Measurements from ENCODE around the gene ADGRV1.

ADGRV1 gene

DNA sequence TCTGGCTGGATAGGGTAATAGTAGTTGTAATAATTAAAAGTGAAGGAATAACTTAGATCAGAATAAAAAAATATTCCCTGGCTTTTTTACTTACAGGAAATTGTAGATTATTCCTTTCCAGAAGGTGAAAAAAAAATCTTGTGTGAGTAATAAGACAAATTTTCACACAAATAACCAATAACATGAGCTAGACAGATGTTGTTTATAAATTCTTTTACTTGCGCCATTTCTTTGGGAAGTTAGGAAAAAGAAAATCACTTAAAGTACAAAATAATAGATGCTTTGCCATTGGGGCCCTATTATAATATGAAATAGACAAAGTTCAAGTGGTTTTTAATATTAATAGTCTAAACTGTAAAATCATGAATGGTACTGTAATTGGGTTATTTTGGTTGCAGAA is 620.4 kb downstream of the ADGRV1 start:
- no peak for DNase-seq

DNA sequence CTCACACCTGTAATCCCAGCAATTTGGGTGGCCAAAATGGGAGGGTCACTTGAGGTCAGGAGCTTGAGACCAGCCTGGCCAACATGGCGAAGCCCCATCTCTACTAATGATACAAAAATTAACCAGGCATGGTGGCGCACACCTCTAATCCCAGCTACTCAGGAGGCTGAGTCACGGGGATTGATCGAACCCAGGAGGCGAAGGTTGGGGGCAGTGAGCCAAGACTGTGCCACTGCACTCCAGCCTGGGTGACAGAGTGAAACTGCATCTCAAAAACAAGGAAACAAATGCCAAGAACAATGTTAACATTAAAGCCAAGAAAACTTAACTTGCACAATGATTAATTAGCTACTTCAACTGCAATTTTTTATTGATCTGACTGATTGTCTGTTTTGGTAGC is 621.9 kb downstream of the ADGRV1 start:
- DNase-seq = no peak

DNA sequence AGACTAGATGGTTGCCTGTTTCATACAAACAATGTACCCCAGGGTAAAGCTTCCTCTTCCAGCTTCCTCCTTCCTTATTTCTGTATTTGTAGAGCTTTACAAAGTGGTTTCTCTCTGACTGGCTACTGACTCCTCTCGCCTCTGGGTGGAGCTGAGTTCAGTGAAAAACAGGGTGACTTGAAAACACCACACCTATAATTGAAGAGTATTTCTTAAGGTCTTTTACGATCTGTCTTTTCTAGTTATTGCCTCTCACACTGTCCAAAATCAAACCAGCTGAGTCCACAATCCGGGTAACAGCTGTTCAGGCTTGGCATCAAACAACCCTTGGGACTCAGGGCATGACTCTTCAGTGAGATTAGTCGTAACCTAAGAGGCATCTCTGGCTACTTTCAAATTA is 624.2 kb downstream of the ADGRV1 start:
- DNase-seq = peak; percentile 24

DNA sequence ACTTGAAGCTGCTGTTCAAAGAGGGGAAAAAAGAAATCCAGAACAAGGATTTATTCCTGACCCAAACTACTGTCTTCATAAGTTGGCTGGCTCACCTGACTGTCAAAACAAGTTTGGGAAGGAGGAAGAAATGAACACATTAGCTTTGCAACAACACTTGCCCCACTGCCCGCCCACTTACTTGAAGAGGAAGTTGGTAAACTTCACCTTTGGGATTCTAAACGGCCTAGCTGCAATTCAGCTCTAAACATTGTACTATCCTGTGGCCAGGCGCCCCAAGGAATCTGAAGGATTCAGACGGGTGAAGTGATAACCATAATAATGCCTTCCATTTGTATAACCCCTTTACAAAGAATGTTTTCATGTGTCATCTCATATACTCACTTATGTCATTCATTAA is 625.1 kb downstream of the ADGRV1 start:
- peak; percentile 6 for DNase-seq

DNA sequence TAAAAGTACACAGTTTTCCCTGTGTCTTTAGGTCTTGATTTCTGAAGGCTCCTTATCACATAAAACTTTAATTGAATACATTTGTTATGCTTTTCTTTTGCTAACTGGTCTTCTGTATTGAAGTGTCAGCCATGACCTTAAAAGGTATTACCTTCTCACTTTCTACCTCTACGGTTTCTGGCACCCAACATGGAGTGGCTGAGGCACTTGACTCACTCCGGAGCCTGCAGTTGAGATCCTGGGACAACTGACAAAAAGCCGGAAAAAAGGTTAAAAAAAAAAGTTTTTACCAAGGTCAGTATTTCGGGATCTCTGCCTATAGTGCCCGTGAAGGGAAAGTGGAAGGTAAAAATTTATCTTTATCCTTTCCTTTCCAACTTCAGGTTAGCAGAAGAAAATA is 627.5 kb downstream of the ADGRV1 start:
- no peak for DNase-seq

DNA sequence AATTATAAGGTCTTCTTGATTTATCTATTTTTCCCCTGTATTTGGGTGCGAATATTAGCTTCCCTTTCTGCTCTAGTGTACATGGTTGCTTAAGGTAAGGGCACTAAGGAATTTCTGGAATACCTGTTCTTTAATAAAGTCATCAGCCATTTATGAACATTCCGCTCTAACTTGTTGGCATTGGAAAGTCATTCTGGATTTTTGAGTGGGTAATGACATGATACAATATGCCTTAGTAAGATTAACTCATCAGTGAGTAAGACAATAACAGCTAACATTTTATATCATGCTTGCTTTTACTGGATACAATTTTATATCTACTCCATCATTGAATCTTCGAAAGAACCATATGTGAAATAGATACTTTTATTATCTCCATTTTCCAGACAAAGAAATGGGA is 628.4 kb downstream of the ADGRV1 start:
- no peak for DNase-seq

DNA sequence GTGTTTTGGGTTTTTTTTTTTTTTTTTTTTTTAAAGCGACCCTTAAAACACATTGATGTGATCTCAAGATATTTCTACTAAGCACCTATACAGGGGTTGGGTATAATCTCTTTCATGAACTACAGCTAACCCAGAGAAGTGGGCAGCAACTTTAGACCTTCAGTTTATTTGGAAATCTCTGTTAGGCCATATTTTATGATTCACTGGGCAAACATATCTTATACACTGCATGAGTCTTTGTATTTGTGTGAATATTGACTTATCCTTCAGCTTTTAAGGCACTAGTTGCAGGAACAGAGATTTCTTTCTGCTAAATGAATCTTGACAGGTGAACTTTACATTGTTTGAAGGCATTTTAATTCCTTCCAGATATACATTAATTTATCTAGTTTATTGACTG is 630.2 kb downstream of the ADGRV1 start:
- DNase-seq = no peak

DNA sequence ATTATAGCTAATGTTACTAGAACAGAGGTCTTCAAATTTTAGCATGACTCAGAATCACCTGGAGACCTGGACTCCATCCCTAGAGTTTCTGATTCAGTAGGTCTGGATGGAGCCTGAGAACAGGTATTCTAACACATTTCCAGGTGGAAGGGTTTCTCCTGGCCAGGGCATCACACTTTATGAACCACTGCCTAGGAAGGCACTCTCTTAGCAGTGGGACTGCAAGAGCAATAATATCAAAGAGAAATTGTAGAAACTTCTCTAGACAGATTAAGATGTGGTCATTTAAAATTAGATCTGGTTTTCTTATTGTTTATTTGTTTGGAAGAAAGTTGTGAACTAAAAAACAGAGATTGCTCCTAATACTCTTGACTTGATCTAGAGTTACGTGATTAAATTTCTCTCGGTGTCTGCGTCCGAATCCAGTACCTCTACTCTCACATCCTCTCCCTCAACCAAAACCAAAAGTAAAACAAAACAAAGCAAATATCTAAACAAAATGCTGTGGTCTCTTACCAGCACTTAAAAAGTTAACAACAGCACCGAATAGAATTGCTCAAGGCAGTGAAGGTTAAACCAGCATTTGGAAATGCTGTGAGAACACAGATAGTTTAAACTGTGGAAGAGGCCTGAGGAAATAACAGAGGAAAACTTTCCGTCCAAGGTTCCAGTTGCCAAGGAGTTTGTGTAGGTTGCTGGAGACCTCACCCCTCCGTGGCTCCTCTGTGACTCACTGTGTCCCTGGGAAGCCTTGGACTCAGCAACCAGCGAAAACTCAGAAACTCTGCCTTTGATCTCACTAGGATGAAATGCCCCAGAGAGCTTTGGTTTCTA is 631.1 kb downstream of the ADGRV1 start:
- DNase-seq = no peak

DNA sequence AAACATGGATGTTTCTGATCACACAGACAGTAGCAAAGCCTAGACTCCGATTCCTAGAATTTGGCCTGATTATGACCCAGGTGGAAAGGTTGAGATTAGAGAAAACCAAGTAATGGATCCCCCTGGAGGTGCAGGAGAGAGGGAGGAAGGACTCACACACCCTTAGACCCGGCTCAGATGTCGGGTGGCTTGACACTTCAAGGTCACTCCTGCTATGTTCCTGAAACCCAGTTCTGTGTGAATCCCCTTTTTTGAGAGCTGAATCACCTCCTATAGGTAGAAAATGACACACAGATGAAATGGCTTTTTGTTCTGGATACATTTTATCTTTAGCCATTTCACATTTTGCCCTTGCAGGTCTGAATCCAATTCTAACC is 631.7 kb downstream of the ADGRV1 start:
- DNase-seq = no peak

DNA sequence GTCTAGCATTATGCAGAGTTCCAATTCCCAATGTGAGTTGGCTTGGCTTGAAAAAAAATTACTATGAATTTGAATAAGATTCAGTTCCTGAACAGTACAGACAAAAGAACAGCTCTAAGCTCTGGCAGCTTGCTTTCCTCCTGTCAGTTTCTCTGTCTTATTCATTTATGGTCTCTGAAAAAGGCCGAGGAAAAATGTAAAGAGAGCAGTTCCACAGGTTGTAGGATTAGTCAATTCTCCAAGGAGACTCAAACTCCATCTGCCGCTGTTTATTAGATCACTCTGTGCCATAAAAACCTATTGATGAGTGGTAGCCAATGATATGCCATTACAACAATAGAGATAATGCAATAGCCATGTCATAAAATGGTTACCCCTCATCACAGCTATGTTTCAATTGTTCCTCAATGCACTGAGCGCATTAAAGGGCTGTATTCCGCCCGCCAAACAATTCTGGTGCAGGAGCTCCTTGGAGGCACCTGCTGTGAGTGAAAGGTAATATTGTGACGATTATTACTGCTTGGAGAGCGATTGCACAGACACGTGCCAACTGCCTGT is 636.3 kb downstream of the ADGRV1 start:
- DNase-seq = no peak

DNA sequence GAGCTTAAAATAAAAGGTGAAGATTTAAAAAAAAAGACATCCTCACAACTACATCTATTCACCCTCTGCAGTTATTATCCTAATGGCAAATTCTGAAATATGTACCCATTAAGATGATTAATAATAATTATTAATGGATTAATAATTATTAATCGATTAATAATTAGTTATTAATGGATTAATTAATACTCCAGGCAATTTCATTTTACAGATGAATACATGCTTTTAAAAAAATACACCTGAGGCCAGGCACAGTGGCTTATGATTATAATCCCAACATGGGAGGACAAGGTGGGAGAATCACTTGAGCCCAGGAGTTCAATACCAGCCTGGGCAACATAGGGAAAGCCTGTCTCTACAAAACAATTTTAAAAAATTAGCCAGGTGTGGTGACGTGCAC is 642.1 kb downstream of the ADGRV1 start:
- no peak for DNase-seq

DNA sequence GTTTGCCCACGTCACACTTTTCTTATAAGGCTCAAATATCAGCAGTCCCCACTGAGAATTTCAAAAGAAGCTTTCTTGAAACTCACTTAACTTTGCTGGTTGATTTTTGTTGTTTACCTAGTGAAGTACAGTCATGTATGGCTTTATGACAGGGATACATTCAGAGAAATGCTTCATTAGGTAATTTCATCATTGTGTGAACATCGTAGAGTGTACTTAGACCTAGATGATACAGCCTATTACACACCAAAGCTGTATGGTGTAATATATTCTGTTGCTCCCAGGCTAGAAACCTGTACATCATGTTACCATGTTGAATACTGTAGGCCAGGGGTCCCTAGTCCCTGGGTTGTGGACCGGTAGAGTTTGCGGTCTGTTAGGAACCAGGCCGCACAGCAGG is 647.5 kb downstream of the ADGRV1 start:
- DNase-seq = no peak

DNA sequence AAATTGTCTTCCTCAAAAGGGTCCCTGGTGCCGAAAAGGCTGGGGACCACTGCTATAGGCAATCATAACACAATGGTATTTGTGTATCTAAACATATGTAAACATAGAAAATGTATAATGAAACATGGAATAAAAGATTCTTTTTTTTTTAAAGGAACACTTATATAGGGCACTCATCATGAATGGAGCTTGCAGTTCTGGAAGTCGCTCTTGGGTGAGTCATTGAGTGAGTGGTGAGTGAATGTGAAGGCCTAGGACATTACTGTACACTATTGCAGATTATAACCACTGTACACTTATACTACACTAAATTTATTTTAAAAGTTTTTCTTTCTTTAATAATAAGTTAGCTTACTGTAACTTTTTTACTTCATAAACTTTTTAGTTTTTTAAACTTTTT is 648.1 kb downstream of the ADGRV1 start:
- DNase-seq = no peak

DNA sequence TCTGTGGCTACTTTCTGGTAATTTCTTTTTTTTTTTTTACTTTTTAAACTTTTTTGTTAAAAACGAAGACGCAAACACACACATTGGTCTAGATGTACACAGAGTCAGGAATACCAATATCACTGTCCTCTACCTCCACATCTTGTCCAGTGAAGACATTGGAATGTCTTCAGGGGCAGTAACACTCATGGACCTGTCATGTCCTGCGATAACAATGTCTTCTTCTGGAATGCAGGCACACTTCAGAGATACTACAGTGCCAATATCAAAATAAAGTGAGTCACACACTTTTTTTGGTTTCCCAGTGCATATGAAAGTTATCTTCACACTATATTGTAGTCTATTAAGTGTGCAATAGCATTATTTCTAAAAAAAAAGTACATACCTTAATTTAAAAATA is 648.7 kb downstream of the ADGRV1 start:
- DNase-seq = no peak

DNA sequence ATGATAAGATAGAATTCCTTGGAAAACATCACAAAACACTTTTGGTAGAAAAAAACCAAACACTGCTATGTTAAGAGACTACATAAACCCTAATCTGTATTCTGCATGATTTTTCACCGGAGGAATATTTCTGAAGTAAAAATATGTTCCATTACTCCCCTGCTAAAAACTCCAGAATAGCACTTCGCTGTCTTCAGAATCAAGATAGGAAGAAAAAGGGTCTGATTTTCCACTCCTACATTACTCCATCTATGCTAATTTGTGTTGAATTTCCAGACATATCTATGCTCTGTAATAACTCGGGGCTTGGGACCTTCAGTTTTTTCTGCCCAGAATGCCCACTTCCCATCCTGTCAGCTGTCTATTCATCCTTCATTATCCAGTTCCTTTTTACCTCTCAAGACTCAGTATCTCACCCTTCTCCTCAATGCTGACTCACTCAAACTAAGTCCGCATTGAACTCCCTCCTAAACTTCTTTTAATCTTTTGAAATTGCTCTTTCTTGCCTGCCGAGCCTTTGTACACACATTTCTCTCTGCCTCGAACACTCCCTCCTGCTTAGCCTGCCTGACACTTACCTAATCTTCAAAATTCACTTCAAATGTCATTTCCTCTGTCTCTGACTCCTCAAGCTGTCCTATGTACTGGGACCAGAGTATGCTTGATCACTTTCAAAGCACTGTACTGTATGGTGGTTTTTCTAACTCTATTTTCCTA is 653.6 kb downstream of the ADGRV1 start:
- DNase-seq = no peak

DNA sequence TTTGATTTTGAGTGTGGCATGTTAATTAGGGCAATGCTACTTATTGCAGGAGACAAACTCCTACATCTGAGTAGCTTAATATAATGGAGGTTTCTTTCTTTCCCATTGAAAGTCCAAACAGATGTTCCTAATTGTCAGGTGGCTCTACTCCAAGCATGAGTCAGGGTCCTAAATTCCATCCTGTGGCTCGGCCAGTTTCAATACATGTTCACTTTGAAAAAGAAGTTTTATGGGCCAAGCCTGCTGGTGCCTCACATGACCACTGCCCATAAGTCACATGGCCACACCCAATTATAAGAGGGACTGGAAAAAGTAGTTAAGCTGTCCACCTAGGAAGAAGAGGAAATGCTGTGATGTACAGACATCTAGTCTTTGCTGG is 654.1 kb downstream of the ADGRV1 start:
- DNase-seq = no peak

Measured in midbrain (tissue), 1 donor.